Stomach (tissue), 4 donors: Measurements from ENCODE around the gene GRB2.

Experiments
- EP300 ChIP-seq: sonication (generic); formaldehyde crosslinking; IDR thresholded peaks from one replicate; pipeline ENCODE4 v1.6.1; 2017; ENCODE audit warnings: antibody characterized with exemption
- POLR2A ChIP-seq, 4 donors: fragments of 450-650 bp; IDR thresholded peaks; one replicate each; pipeline ENCODE4 v1.6.1; 2016; ENCODE audit warnings: antibody characterized with exemption in 4 of 4, control low read depth in 2 of 4, mild to moderate bottlenecking in 1 of 4, moderate library complexity in 1 of 4
- POLR2AphosphoS5 ChIP-seq, 3 donors: sonication (generic); formaldehyde crosslinking; IDR thresholded peaks; one replicate each; pipeline ENCODE4 v1.6.1; 2016; ENCODE audit warnings: antibody characterized with exemption in 3 of 3
- TF ChIP-seq, protein P1 (sequence below), 7 experiments: fragments of 450-650 bp in 4 of 7; fragments of 200-600 bp in 3 of 7; sonication (generic) in 3 of 7; IDR thresholded peaks; one replicate each; pipeline ENCODE4 v1.5.1; 2016 to 2019; ENCODE audit warnings: antibody characterized with exemption in 7 of 7, control low read depth in 2 of 7, mild to moderate bottlenecking in 1 of 7

GRCh38 chr17:75321506-75321905 is 84.0 kb downstream of the GRB2 start:
- TF ChIP-seq POLR2A (IDR thresholded peaks at IDR 0.05) (no peak), EP300 (no peak), POLR2AphosphoS5 (IDR thresholded peaks at IDR 0.05) (no peak)
- TF ChIP-seq, protein P1, sequence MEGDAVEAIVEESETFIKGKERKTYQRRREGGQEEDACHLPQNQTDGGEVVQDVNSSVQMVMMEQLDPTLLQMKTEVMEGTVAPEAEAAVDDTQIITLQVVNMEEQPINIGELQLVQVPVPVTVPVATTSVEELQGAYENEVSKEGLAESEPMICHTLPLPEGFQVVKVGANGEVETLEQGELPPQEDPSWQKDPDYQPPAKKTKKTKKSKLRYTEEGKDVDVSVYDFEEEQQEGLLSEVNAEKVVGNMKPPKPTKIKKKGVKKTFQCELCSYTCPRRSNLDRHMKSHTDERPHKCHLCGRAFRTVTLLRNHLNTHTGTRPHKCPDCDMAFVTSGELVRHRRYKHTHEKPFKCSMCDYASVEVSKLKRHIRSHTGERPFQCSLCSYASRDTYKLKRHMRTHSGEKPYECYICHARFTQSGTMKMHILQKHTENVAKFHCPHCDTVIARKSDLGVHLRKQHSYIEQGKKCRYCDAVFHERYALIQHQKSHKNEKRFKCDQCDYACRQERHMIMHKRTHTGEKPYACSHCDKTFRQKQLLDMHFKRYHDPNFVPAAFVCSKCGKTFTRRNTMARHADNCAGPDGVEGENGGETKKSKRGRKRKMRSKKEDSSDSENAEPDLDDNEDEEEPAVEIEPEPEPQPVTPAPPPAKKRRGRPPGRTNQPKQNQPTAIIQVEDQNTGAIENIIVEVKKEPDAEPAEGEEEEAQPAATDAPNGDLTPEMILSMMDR (IDR thresholded peaks at IDR 0.05), result no peak
